ENCODE data around the gene NUDT22.

DNA sequence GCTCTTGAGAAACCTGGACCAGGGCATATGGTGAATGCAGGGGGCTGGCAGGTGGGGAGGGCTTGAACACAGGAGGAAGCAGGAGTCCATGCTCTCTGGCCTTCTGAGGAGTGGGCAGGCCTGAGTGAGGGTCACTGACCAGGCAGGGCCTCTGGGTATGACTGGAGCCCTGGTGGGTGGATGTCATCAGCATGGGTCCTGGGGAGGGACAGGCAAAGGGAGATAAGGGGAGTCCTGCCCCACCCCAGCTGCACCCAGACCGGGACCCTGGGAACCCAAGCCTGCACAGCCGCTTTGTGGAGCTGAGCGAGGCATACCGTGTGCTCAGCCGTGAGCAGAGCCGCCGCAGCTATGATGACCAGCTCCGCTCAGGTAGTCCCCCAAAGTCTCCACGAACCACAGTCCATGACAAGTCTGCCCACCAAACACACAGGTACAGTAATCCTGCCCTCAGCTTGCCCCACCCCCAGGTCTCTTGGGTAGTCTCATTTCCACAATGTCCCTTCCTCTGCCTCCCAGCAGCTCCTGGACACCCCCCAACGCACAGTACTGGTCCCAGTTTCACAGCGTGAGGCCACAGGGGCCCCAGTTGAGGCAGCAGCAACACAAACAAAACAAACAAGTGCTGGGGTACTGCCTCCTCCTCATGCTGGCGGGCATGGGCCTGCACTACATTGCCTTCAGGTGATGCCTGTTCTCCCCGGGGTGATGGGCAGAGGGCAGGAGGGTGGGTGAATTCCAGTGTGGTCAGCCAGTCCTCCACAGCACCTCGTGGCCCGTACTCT, 6.3 kb downstream of the NUDT22 start:
- TF ChIP-seq, protein P1, sequence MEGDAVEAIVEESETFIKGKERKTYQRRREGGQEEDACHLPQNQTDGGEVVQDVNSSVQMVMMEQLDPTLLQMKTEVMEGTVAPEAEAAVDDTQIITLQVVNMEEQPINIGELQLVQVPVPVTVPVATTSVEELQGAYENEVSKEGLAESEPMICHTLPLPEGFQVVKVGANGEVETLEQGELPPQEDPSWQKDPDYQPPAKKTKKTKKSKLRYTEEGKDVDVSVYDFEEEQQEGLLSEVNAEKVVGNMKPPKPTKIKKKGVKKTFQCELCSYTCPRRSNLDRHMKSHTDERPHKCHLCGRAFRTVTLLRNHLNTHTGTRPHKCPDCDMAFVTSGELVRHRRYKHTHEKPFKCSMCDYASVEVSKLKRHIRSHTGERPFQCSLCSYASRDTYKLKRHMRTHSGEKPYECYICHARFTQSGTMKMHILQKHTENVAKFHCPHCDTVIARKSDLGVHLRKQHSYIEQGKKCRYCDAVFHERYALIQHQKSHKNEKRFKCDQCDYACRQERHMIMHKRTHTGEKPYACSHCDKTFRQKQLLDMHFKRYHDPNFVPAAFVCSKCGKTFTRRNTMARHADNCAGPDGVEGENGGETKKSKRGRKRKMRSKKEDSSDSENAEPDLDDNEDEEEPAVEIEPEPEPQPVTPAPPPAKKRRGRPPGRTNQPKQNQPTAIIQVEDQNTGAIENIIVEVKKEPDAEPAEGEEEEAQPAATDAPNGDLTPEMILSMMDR (IDR thresholded peaks at IDR 0.05; ENCODE audit: insufficient read depth, low read length, poor library complexity, severe bottlenecking) = no peak
- no peak for TF ChIP-seq EZH2phosphoT487 (conservative IDR thresholded peaks at IDR 0.05; ENCODE audit: low read length)
